IMR-90 (cell line): ENCODE data around the gene YKT6. TPM values are rescaled to one million over a fixed set of nuclear protein-coding genes. Genes with fewer than 3 reads are reported as not detected.

Experiments
- ATAC-seq: fragments of 200-7000 bp; cut with Tn5 transposase; 2 replicates; pipeline ENCODE4 v1.9.1; 2020; ENCODE audit warnings: low read depth, mild to moderate bottlenecking, moderate library complexity
- BruUV-seq: library from RNA; stranded (reverse); fragments of 400-500 nt; replicated peaks from 2 replicates; lab custom pipeline; 2021; lab: Mats Ljungman, UMichigan
- CTCF ChIA-PET: fragments of 300-600 bp; formaldehyde crosslinking; extraction: SDS; loops from one replicate; lab custom pipeline; 2021; ENCODE audit warnings: antibody characterized with exemption; lab: Yijun Ruan, JAX
- POLR2A ChIA-PET: fragments of 300-600 bp; sonication (Branson Sonifier 250); formaldehyde crosslinking; loops from one replicate; lab custom pipeline; 2022; ENCODE audit warnings: antibody characterized with exemption; ENCODE audit not compliant: unreplicated experiment; lab: Charles Lee
- DNase-seq: peaks from one replicate; pipeline ENCODE4 v3.0.0; 2013
- H2AFZ ChIP-seq: replicated peaks from 2 replicates; pipeline ENCODE3; 2013; ENCODE audit warnings: low read length, mild to moderate bottlenecking; ENCODE audit not compliant: poor library complexity
- H2AK5ac ChIP-seq: 2 replicates; pipeline ENCODE4 v1.6.1; 2013; ENCODE audit warnings: low read depth, low read length, inconsistent platforms
- H2AK9ac ChIP-seq: replicated peaks from 2 replicates; pipeline ENCODE3; 2013; ENCODE audit warnings: mild to moderate bottlenecking, low read depth, low read length, moderate library complexity; ENCODE audit not compliant: poor library complexity
- H2BK120ac ChIP-seq: 2 replicates; pipeline ENCODE4 v1.6.1; 2013; ENCODE audit warnings: low read depth, low read length, inconsistent platforms
- H2BK15ac ChIP-seq: 3 replicates; pipeline ENCODE4 v1.6.1; 2013; ENCODE audit warnings: low read depth, low read length, inconsistent platforms
- H2BK20ac ChIP-seq: 2 replicates; pipeline ENCODE4 v1.6.1; 2013; ENCODE audit warnings: low read depth, mild to moderate bottlenecking, inconsistent platforms, low read length, moderate library complexity
- H2BK5ac ChIP-seq: 2 replicates; pipeline ENCODE4 v1.6.1; 2013; ENCODE audit warnings: mild to moderate bottlenecking, low read depth, low read length, inconsistent platforms; ENCODE audit not compliant: poor library complexity, severe bottlenecking
- H3K14ac ChIP-seq: replicated peaks from 2 replicates; pipeline ENCODE4 v1.6.1; 2013; ENCODE audit warnings: low read depth, low read length, inconsistent platforms
- H3K18ac ChIP-seq: 2 replicates; pipeline ENCODE4 v1.6.1; 2013; ENCODE audit warnings: low read depth, low read length, control low read depth
- H3K23ac ChIP-seq: 2 replicates; pipeline ENCODE4 v1.6.1; 2013; ENCODE audit warnings: low read depth, low read length, inconsistent platforms
- H3K27ac ChIP-seq: 2 replicates; pipeline ENCODE4 v1.5.1; 2013; ENCODE audit warnings: mild to moderate bottlenecking, control low read depth, low read length; ENCODE audit not compliant: insufficient read depth
- H3K27me3 ChIP-seq: 2 replicates; pipeline ENCODE4 v1.6.1; 2013; ENCODE audit warnings: low read length; ENCODE audit not compliant: control insufficient read depth, insufficient read depth
- H3K36me3 ChIP-seq: 2 replicates; pipeline ENCODE4 v1.6.1; 2013; ENCODE audit warnings: low read length, mixed read lengths; ENCODE audit not compliant: control insufficient read depth, insufficient read depth
- H3K4ac ChIP-seq: 2 replicates; pipeline ENCODE4 v1.6.1; 2013; ENCODE audit warnings: low read depth, low read length, inconsistent platforms
- H3K4me1 ChIP-seq: 2 replicates; pipeline ENCODE4 v1.6.1; 2013; ENCODE audit warnings: low read length, mixed read lengths; ENCODE audit not compliant: control insufficient read depth, insufficient read depth
- H3K4me2 ChIP-seq: 2 replicates; pipeline ENCODE4 v1.6.1; 2013; ENCODE audit warnings: low read depth, mild to moderate bottlenecking, control low read depth, low read length, moderate library complexity
- H3K4me3 ChIP-seq: 2 replicates; pipeline ENCODE4 v1.5.1; 2013; ENCODE audit warnings: low read depth, mild to moderate bottlenecking, control low read depth, low read length, moderate library complexity; ENCODE audit not compliant: insufficient read depth
- H3K56ac ChIP-seq: 2 replicates; pipeline ENCODE4 v1.6.1; 2013; ENCODE audit warnings: low read length, inconsistent platforms; ENCODE audit not compliant: insufficient read depth; ENCODE audit errors: extremely low read depth
- H3K79me1 ChIP-seq, 2 experiments: 2 replicates each; pipeline ENCODE4 v1.6.1; 2013; ENCODE audit warnings: low read length in 2 of 2, inconsistent platforms in 1 of 2, low read depth in 1 of 2
- H3K9ac ChIP-seq: 2 replicates; pipeline ENCODE4 v1.6.1; 2013; ENCODE audit warnings: low read depth, low read length, control low read depth
- H3K9me1 ChIP-seq: 2 replicates; pipeline ENCODE4 v1.6.1; 2013; ENCODE audit warnings: low read length, inconsistent platforms; ENCODE audit not compliant: insufficient read depth
- H3K9me3 ChIP-seq: 2 replicates; pipeline ENCODE4 v1.6.1; 2013; ENCODE audit warnings: low read length; ENCODE audit not compliant: control insufficient read depth, insufficient read depth
- H4K20me1 ChIP-seq: 2 replicates; pipeline ENCODE4 v1.6.1; 2013; ENCODE audit warnings: low read length, inconsistent platforms; ENCODE audit not compliant: insufficient read depth
- H4K5ac ChIP-seq: 2 replicates; pipeline ENCODE4 v1.6.1; 2013; ENCODE audit warnings: mild to moderate bottlenecking, low read depth, low read length, control low read depth
- H4K8ac ChIP-seq, 2 experiments: 2 replicates each; pipeline ENCODE4 v1.6.1; 2013; ENCODE audit warnings: low read depth in 2 of 2, low read length in 2 of 2, control low read depth in 1 of 2, inconsistent platforms in 1 of 2
- H4K91ac ChIP-seq: 2 replicates; pipeline ENCODE4 v1.6.1; 2013; ENCODE audit warnings: low read depth, low read length, inconsistent platforms; ENCODE audit not compliant: insufficient read depth
- BHLHE40 ChIP-seq: fragments of 150-350 bp; IDR thresholded peaks from 2 replicates; pipeline ENCODE4 v1.6.1; 2016; ENCODE audit warnings: mild to moderate bottlenecking, low read depth, low read length
- CEBPB ChIP-seq: IDR thresholded peaks from 2 replicates; pipeline ENCODE4 v1.6.1; 2012; ENCODE audit warnings: low read depth, low read length, improper control_type of control experiment
- CHD1 ChIP-seq: IDR thresholded peaks from 2 replicates; pipeline ENCODE4 v1.6.1; 2012; ENCODE audit warnings: low read depth, low read length, improper control_type of control experiment
- CTCF ChIP-seq: conservative IDR thresholded peaks from 2 replicates; pipeline ENCODE4 v1.5.1; 2012; ENCODE audit warnings: mild to moderate bottlenecking, low read depth, low read length, improper control_type of control experiment
- ELK1 ChIP-seq: fragments of 150-350 bp; IDR thresholded peaks from 2 replicates; pipeline ENCODE4 v1.6.1; 2016; ENCODE audit warnings: low read depth, mild to moderate bottlenecking, low read length, moderate library complexity, borderline replicate concordance
- FOS ChIP-seq: fragments of 150-350 bp; IDR thresholded peaks from 2 replicates; pipeline ENCODE4 v1.6.1; 2016; ENCODE audit warnings: low read depth, low read length
- MAFK ChIP-seq: IDR thresholded peaks from 2 replicates; pipeline ENCODE4 v1.6.1; 2012; ENCODE audit warnings: low read depth, low read length, improper control_type of control experiment
- MAZ ChIP-seq: IDR thresholded peaks from 2 replicates; pipeline ENCODE4 v1.6.1; 2012; ENCODE audit warnings: low read depth, mild to moderate bottlenecking, low read length, improper control_type of control experiment, moderate library complexity, borderline replicate concordance
- MXI1 ChIP-seq: IDR thresholded peaks from 2 replicates; pipeline ENCODE4 v1.6.1; 2012; ENCODE audit warnings: low read depth, mild to moderate bottlenecking, low read length, moderate library complexity, borderline replicate concordance
- NFE2L2 ChIP-seq: fragments of 150-350 bp; IDR thresholded peaks from 2 replicates; pipeline ENCODE4 v1.6.1; 2016; ENCODE audit warnings: low read depth, mild to moderate bottlenecking, low read length
- RAD21 ChIP-seq: IDR thresholded peaks from 2 replicates; pipeline ENCODE4 v1.6.1; 2012; ENCODE audit warnings: low read length, improper control_type of control experiment
- RCOR1 ChIP-seq: IDR thresholded peaks from 2 replicates; pipeline ENCODE4 v1.6.1; 2012; ENCODE audit warnings: mild to moderate bottlenecking, low read length, improper control_type of control experiment; ENCODE audit not compliant: insufficient replicate concordance
- RFX5 ChIP-seq: IDR thresholded peaks from 2 replicates; pipeline ENCODE4 v1.8.0; 2012; ENCODE audit warnings: low read depth, mild to moderate bottlenecking, low read length, moderate library complexity
- SMC3 ChIP-seq: fragments of 150-350 bp; IDR thresholded peaks from 2 replicates; pipeline ENCODE4 v1.6.1; 2016; ENCODE audit warnings: low read depth, mild to moderate bottlenecking, antibody characterized with exemption, low read length, moderate library complexity
- USF2 ChIP-seq: fragments of 150-350 bp; IDR thresholded peaks from 2 replicates; pipeline ENCODE4 v1.6.1; 2017; ENCODE audit warnings: mild to moderate bottlenecking, antibody characterized with exemption, low read length, low read depth
- WGBS, 2 experiments: methylation state at CpG; one replicate each; pipeline versions ENCODE4 v1.1.5 to v1.1.7; 2013; ENCODE audit warnings: missing lambda C conversion rate in 2 of 2; ENCODE audit not compliant: insufficient read length in 1 of 2; ENCODE audit errors: extremely low coverage in 2 of 2; 5-methylcytosine and 5-hydroxymethylcytosine counted together
- dilution Hi-C: fragments of 300-500 bp; cut with HindIII; formaldehyde crosslinking; loops from one replicate; pipeline ENCODE4 v1.14.3; 2018; ENCODE audit warnings: low sequenced_read_pairs; ENCODE audit not compliant: unreplicated experiment
- in situ Hi-C: fragments of 300-500 bp; cut with MboI; formaldehyde crosslinking; loops from 3 replicates; pipeline ENCODE4 v1.14.3; 2019; ENCODE audit warnings: low sequenced_read_pairs, inconsistent platforms, mixed read lengths
- intact Hi-C: fragments of 100-400 bp; cut with micrococcal nuclease; formaldehyde crosslinking; loops from 2 replicates; pipeline ENCODE4 v1.10.0; 2022
- polyA plus RNA-seq, 3 experiments: library from polyadenylated mRNA; depleted of rRNA; stranded (reverse); fragments of >200 nt; gene quantifications; 2 replicates each; pipeline ENCODE4 v1.2.3, GENCODE V29; 2012; ENCODE audit warnings: low replicate concordance in 1 of 3
- total RNA-seq: library from RNA; depleted of rRNA; stranded (reverse); fragments of >200 nt; gene quantifications from 2 replicates; pipeline ENCODE4 v1.2.3, GENCODE V29; 2012

Gene YKT6
- total and polyA plus RNA-seq, 2 of the 4 experiments (the other 2 are of a cell fraction), result 115 to 120 TPM

GRCh38 chr7:44258865-44259546, 58.2 kb downstream of the YKT6 start:
- peak overlapping the region; percentile 19 for H2AFZ ChIP-seq
- in situ Hi-C loops, result no loop called here
- no peak overlapping the region for H3K4me2 ChIP-seq
- H4K5ac ChIP-seq, result no peak overlapping the region
- no peak overlapping the region; the same call in 1 of the 2 replicates for H3K27ac ChIP-seq
- CTCF ChIA-PET, result no interaction called here
- H3K9ac ChIP-seq, result no peak overlapping the region
- H2BK5ac ChIP-seq, result peak overlapping the region; percentile 0
- DNase-seq (no peak), ATAC-seq (peak; percentile 7; the same call in 1 of the 2 replicates)
- peak overlapping the region; percentile 61 for H4K91ac ChIP-seq
- H3K56ac ChIP-seq, result no peak overlapping the region
- peak overlapping the region; percentile 96 for H2AK5ac ChIP-seq
- peaks cover 25% of the 10 kb centered on the region for H3K4me1 ChIP-seq
- peak overlapping the region in 1 of 2 experiments; percentile 71; a peak in 1 of 4 replicates for H4K8ac ChIP-seq
- peak overlapping the region; percentile 47 for H3K14ac ChIP-seq
- H3K9me1 ChIP-seq, result peaks cover 28% of the 10 kb centered on the region
- no peak overlapping the region for H3K4me3 ChIP-seq
- peak overlapping the region; percentile 89 for H2BK20ac ChIP-seq
- H3K18ac ChIP-seq, result no peak overlapping the region
- peaks cover 8% of the 10 kb centered on the region for H3K27me3 ChIP-seq
- WGBS, 2 experiments, result 92% methylated on average over 10 of the region's 14 CpGs; no CpG with 5 or more reads in 1 of the 2 experiments
- H3K4ac ChIP-seq, result peak overlapping the region; percentile 78
- dilution Hi-C loops, result no loop called here
- POLR2A ChIA-PET, result no interaction called here
- intact Hi-C loops, result no loop called here
- no peaks in the 10 kb centered on the region for H3K79me1 ChIP-seq
- H3K36me3 ChIP-seq, result no peaks in the 10 kb centered on the region
- peak overlapping the region; percentile 61; the same call in 1 of the 2 replicates for H3K23ac ChIP-seq
- H3K9me3 ChIP-seq, result no peaks in the 10 kb centered on the region
- H2BK120ac ChIP-seq, result peak overlapping the region; percentile 84
- peak overlapping the region; percentile 1; the same call in 1 of the 3 replicates for H2BK15ac ChIP-seq
- no TSS peak for BruUV-seq
- H2AK9ac ChIP-seq, result peak overlapping the region; percentile 38
- peaks cover 6% of the 10 kb centered on the region for H4K20me1 ChIP-seq
- TF ChIP-seq CTCF (no peak), RCOR1 (no peak), CHD1 (no peak), SMC3 (no peak), CEBPB (no peak), RFX5 (no peak), RAD21 (no peak), FOS (no peak), MAZ (no peak), MAFK (no peak), ELK1 (no peak), MXI1 (no peak), BHLHE40 (no peak), USF2 (no peak), NFE2L2 (no peak)
